Measurements from ENCODE around the gene FLT3. TPM values are rescaled to one million over a fixed set of nuclear protein-coding genes. Genes with fewer than 3 reads are reported as not detected.

Gene FLT3
- total RNA-seq, 1 donor from 2014 or later = not detected

GRCh38 chr13:28131646-28132045 lies 31.3 kb upstream of the FLT3 start:
- H3K27ac Mint-ChIP-seq (ENCODE audit: unreplicated experiment) = no peak overlapping the region
- no peaks in the 10 kb centered on the region for H3K27me3 Mint-ChIP-seq (ENCODE audit: low read depth)

GRCh38 chr13:28129911-28130693 lies 29.7 kb upstream of the FLT3 start:
- Mint-ChIP-seq H3K4me3 (ENCODE audit: unreplicated experiment) (no peak overlapping the region), H3K4me1 (ENCODE audit: low read depth) (peaks cover 4% of the 10 kb centered on the region), H3K9me3 (ENCODE audit: low read depth) (no peaks in the 10 kb centered on the region), H3K27ac (ENCODE audit: unreplicated experiment) (no peak overlapping the region), H3K36me3 (ENCODE audit: low read depth) (no peaks in the 10 kb centered on the region), H3K27me3 (ENCODE audit: low read depth) (no peaks in the 10 kb centered on the region)
- TF ChIP-seq CTCF (IDR thresholded peaks at IDR 0.05) = no peak
- DNase-seq (ENCODE audit: low spot score) = no peak

More at GRCh38 chr13:28131646-28132045, 31.3 kb upstream of the FLT3 start:
- Mint-ChIP-seq H3K4me1 (ENCODE audit: low read depth) (peaks cover 4% of the 10 kb centered on the region), H3K9me3 (ENCODE audit: low read depth) (no peaks in the 10 kb centered on the region), H3K4me3 (ENCODE audit: unreplicated experiment) (no peak overlapping the region), H3K36me3 (ENCODE audit: low read depth) (no peaks in the 10 kb centered on the region)
- TF ChIP-seq CTCF (IDR thresholded peaks at IDR 0.05) = no peak
- no peak for DNase-seq (ENCODE audit: low spot score)

- no peak for TF ChIP-seq CTCF (IDR thresholded peaks at IDR 0.05)
- no peaks in the 10 kb centered on the region for H3K36me3 Mint-ChIP-seq (ENCODE audit: low read depth)
- H3K4me3 Mint-ChIP-seq (ENCODE audit: unreplicated experiment) = no peak overlapping the region
- no peak for DNase-seq (ENCODE audit: low spot score)
- no peaks in the 10 kb centered on the region for H3K27me3 Mint-ChIP-seq (ENCODE audit: low read depth)
- H3K4me1 Mint-ChIP-seq (ENCODE audit: low read depth) = peaks cover 4% of the 10 kb centered on the region
- no peak overlapping the region for H3K27ac Mint-ChIP-seq (ENCODE audit: unreplicated experiment)
- no peaks in the 10 kb centered on the region for H3K9me3 Mint-ChIP-seq (ENCODE audit: low read depth)
These were observed 28.6 kb upstream of the FLT3 start for GRCh38 chr13:28128926-28129325.

- no peak for DNase-seq (ENCODE audit: low spot score)
- no peak overlapping the region for H3K4me3 Mint-ChIP-seq (ENCODE audit: unreplicated experiment)
- H3K4me1 Mint-ChIP-seq (ENCODE audit: low read depth) = peaks cover 4% of the 10 kb centered on the region
- H3K27ac Mint-ChIP-seq (ENCODE audit: unreplicated experiment) = no peak overlapping the region
- no peaks in the 10 kb centered on the region for H3K27me3 Mint-ChIP-seq (ENCODE audit: low read depth)
- no peaks in the 10 kb centered on the region for H3K9me3 Mint-ChIP-seq (ENCODE audit: low read depth)
- no peak for TF ChIP-seq CTCF (IDR thresholded peaks at IDR 0.05)
- H3K36me3 Mint-ChIP-seq (ENCODE audit: low read depth) = no peaks in the 10 kb centered on the region
These were observed 27.7 kb upstream of the FLT3 start for GRCh38 chr13:28128030-28128429.

GRCh38 chr13:28121224-28121623 lies 20.8 kb upstream of the FLT3 start:
- H3K27ac Mint-ChIP-seq (ENCODE audit: unreplicated experiment) = no peak overlapping the region
- no peak overlapping the region for H3K4me3 Mint-ChIP-seq (ENCODE audit: unreplicated experiment)
- H3K27me3 Mint-ChIP-seq (ENCODE audit: low read depth) = peaks cover 8% of the 10 kb centered on the region
- TF ChIP-seq CTCF (IDR thresholded peaks at IDR 0.05) = no peak
- H3K4me1 Mint-ChIP-seq (ENCODE audit: low read depth) = no peaks in the 10 kb centered on the region
- H3K9me3 Mint-ChIP-seq (ENCODE audit: low read depth) = no peaks in the 10 kb centered on the region
- no peak for DNase-seq (ENCODE audit: low spot score)
- H3K36me3 Mint-ChIP-seq (ENCODE audit: low read depth) = no peaks in the 10 kb centered on the region

Measured in chondrocyte (in vitro differentiated cells).